ENCODE data around the gene SLC25A53.

SLC25A53 gene, protein sequence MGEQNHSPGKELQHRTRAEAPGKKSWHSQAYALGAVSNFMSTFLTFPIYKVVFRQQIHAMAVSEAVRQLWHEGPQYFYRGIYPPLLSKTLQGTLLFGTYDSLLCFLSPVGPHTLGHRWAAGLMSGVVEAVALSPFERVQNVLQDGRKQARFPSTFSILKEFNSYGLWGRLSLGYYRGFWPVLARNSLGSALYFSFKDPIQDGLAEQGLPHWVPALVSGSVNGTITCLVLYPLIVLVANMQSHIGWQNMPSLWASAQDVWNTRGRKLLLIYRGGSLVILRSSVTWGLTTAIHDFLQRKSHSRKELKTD

DNA sequence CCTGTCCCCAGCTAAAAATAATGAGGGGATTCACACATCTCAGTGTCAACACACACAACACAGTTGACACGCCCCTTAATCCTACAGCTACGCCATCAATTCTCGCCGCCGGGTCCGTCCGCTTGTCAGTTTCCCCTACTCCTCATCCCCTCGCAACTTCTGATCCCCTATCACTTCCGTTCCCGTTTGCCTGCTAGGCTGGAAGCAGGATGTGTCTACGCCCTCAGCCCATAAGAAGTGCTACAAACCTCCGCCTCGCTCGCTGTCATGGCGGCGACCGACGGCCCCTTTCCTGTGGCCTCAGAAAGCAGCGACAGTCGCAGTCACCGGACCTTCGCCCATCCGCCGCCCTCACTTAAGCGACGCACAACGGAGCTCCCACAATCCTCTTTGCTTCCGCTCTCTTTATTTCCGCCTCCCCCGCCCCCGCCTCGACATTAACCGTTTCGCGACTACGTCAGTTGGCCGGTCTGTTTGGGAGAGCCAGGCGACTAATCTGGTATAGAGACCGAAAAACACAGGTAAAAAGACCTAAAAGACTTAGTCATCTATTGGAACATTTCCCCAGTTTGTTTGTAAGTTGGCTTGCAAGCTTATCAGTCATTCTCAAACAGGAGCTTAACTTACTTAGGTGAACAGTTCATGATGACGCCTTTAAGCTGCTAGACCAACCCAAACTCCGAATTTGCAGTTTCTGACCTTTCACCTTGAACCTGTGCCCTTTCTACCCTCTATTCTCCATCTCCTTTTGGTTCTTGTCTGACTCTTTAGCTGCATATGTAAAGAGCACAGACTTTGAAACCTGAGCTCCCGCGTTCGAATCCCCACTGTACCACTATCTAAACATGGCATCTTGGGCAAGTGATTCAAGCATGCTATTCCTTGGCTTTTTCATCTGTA is at the start of gene SLC25A53:
SLC25A53 (minus strand) TSS at position 380 of the 900 bp plus-strand sequence. CDS start 51,752 bp downstream, outside the sequence.
- Histone ChIP-seq H3K4me1 (ENCODE audit: control insufficient read depth, insufficient read depth, low read length) (no peaks in the 10 kb centered on the region), H3K27ac (ENCODE audit: low read depth, low read length) (peak within 1 kb of the TSS; percentile 88), H3K27me3 (ENCODE audit: control insufficient read depth, insufficient read depth, low read length) (no peaks in the 10 kb centered on the region), H3K9ac (ENCODE audit: low read length) (peak within 1 kb of the TSS; percentile 60), H3K36me3 (ENCODE audit: control insufficient read depth, insufficient read depth, low read length) (no peaks in the 10 kb centered on the region), H3K4me3 (ENCODE audit: low read length) (peak within 1 kb of the TSS; percentile 72)

DNA sequence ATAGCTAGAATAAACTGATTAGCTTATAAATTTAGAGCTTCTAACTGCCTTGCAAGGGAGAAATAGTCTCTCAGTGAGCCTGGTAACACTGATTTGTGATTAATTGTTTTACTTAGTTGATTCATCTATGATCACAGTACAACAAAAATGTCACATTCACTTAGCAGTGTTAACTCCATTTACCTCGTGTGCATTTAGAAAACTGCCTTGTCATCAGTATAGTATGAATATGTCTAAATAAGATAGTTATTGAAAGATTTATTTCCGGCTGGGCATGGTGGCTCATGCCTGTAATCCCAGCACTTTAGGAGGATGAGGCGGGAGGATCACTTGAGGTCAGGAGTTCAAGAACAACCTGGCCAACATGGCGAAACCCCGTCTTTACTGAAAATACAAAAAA is 48.7 kb upstream of the SLC25A53 start:
- H3K27ac ChIP-seq (ENCODE audit: low read depth, low read length), result no peak overlapping the region
- no peak overlapping the region for H3K4me3 ChIP-seq (ENCODE audit: low read length)
- H3K9ac ChIP-seq (ENCODE audit: low read length), result no peak overlapping the region
- peaks cover 2% of the 10 kb centered on the region for H3K27me3 ChIP-seq (ENCODE audit: control insufficient read depth, insufficient read depth, low read length)
- no peaks in the 10 kb centered on the region for H3K4me1 ChIP-seq (ENCODE audit: control insufficient read depth, insufficient read depth, low read length)
- no peaks in the 10 kb centered on the region for H3K36me3 ChIP-seq (ENCODE audit: control insufficient read depth, insufficient read depth, low read length)

DNA sequence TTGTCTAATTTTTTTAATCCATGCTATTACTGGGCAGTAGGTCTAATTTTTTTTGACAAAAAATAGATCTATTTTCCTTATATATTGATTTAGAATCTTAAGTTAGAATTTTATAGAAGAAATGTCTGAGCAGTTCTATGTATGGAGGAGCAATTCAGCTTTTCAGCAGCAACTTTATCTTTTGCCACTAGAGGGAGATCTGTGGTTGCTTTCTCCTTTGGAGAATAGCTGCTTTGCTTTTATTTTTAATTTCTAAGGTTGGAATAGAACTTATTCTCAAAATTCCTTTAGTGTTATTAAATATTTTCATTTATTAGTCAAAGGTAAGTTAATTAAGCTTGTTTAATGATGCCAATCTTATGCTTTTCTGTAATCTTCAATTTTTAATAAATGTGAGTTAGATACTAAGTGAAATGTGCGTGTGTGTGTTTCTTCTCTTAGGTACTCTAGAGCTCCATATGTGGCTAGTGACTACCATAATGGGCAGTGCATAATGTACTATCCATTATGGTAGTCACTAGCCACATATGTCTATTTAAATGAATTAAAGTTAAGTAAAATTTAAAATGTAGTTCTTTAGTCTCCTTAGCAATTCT is 38.8 kb upstream of the SLC25A53 start:
- H3K27me3 ChIP-seq (ENCODE audit: control insufficient read depth, insufficient read depth, low read length), result no peaks in the 10 kb centered on the region
- H3K4me1 ChIP-seq (ENCODE audit: control insufficient read depth, insufficient read depth, low read length), result no peaks in the 10 kb centered on the region
- no peak overlapping the region for H3K4me3 ChIP-seq (ENCODE audit: low read length)
- no peak overlapping the region for H3K9ac ChIP-seq (ENCODE audit: low read length)
- no peak overlapping the region for H3K27ac ChIP-seq (ENCODE audit: low read depth, low read length)
- H3K36me3 ChIP-seq (ENCODE audit: control insufficient read depth, insufficient read depth, low read length), result no peaks in the 10 kb centered on the region

- H3K4me1 ChIP-seq (ENCODE audit: control insufficient read depth, insufficient read depth, low read length), result no peaks in the 10 kb centered on the region
- no peaks in the 10 kb centered on the region for H3K27me3 ChIP-seq (ENCODE audit: control insufficient read depth, insufficient read depth, low read length)
- no peak overlapping the region for H3K4me3 ChIP-seq (ENCODE audit: low read length)
- no peaks in the 10 kb centered on the region for H3K36me3 ChIP-seq (ENCODE audit: control insufficient read depth, insufficient read depth, low read length)
- H3K9ac ChIP-seq (ENCODE audit: low read length), result no peak overlapping the region
- no peak overlapping the region for H3K27ac ChIP-seq (ENCODE audit: low read depth, low read length)
Observed at GRCh38 chrX:104195013-104195412, 38.2 kb upstream of the SLC25A53 start.

GRCh38 chrX:104193485-104193884 is 36.7 kb upstream of the SLC25A53 start:
- Histone ChIP-seq H3K4me3 (ENCODE audit: low read length) (no peak overlapping the region), H3K36me3 (ENCODE audit: control insufficient read depth, insufficient read depth, low read length) (no peaks in the 10 kb centered on the region), H3K27me3 (ENCODE audit: control insufficient read depth, insufficient read depth, low read length) (no peaks in the 10 kb centered on the region), H3K4me1 (ENCODE audit: control insufficient read depth, insufficient read depth, low read length) (no peaks in the 10 kb centered on the region), H3K27ac (ENCODE audit: low read depth, low read length) (no peak overlapping the region), H3K9ac (ENCODE audit: low read length) (no peak overlapping the region)

DNA sequence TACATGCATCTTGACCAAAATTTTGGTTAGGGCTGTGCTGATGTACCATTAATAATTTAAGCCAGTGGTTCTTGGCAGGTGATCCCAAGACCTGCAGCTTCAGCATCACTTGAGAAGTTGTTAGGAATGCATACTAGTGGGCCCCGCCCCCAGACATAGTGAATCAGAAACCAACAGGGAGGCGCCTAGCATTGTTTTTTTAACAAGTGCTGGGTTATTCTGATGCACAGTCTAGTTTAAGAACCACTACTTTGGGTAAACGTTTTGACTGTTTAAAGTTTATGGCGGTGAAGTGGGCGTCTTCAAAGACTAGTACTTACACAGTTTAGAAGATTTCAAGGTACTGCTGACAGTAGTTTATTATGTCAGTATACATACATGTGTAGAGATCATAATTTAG is 33.0 kb upstream of the SLC25A53 start:
- H3K36me3 ChIP-seq (ENCODE audit: control insufficient read depth, insufficient read depth, low read length), result peaks cover 6% of the 10 kb centered on the region

GRCh38 chrX:104187931-104188330 is 31.1 kb upstream of the SLC25A53 start:
- Histone ChIP-seq H3K27ac (ENCODE audit: low read depth, low read length) (no peak overlapping the region), H3K4me1 (ENCODE audit: control insufficient read depth, insufficient read depth, low read length) (no peaks in the 10 kb centered on the region), H3K4me3 (ENCODE audit: low read length) (no peak overlapping the region), H3K27me3 (ENCODE audit: control insufficient read depth, insufficient read depth, low read length) (no peaks in the 10 kb centered on the region), H3K9ac (ENCODE audit: low read length) (no peak overlapping the region), H3K36me3 (ENCODE audit: control insufficient read depth, insufficient read depth, low read length) (peaks cover 6% of the 10 kb centered on the region)

More for the DNA sequence above, 33.0 kb upstream of the SLC25A53 start:
- H3K27ac ChIP-seq (ENCODE audit: low read depth, low read length), result no peak overlapping the region
- H3K4me3 ChIP-seq (ENCODE audit: low read length), result no peak overlapping the region
- H3K27me3 ChIP-seq (ENCODE audit: control insufficient read depth, insufficient read depth, low read length), result no peaks in the 10 kb centered on the region
- no peak overlapping the region for H3K9ac ChIP-seq (ENCODE audit: low read length)
- no peaks in the 10 kb centered on the region for H3K4me1 ChIP-seq (ENCODE audit: control insufficient read depth, insufficient read depth, low read length)

DNA sequence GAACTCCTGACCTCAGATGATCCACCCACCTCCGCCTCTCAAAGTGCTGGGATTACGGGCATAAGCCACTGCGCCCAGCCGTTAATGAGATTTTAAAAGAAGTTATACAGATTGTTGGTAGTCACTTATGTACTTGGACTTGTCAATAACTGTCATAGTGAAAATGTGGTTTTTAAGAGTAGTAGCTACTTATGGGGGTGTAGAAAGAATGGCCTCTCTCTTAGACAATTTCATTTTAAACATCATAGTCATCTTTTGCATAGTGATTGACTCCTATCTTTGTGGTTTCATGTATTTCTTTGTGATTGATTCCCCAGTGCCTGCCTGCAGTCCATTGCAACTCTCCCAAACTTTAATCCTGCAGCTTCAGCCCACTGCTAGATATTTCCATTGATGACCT is 26.9 kb upstream of the SLC25A53 start:
- Histone ChIP-seq H3K36me3 (ENCODE audit: control insufficient read depth, insufficient read depth, low read length) (peaks cover 6% of the 10 kb centered on the region), H3K27me3 (ENCODE audit: control insufficient read depth, insufficient read depth, low read length) (no peaks in the 10 kb centered on the region), H3K27ac (ENCODE audit: low read depth, low read length) (no peak overlapping the region), H3K9ac (ENCODE audit: low read length) (no peak overlapping the region), H3K4me3 (ENCODE audit: low read length) (no peak overlapping the region), H3K4me1 (ENCODE audit: control insufficient read depth, insufficient read depth, low read length) (no peaks in the 10 kb centered on the region)

DNA sequence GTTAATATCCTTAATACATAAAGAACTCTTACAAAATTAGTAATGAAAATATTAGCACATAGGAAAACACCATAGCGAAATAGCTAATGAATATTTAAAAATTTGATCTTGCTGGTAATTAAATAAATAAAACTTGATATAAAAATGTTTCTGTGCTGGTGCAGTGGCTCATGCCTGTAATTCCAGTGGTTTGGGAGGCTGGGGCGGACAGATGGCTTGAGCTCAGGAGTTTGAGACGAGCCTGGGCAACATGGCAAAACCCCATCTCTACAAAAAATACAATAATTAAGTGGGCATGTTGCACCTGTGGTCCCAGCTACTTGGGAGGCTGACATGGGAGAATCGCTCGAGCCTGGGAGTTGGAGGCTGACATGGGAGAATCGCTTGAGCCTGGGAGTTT is 17.0 kb upstream of the SLC25A53 start:
- Histone ChIP-seq H3K4me1 (ENCODE audit: control insufficient read depth, insufficient read depth, low read length) (no peaks in the 10 kb centered on the region), H3K27me3 (ENCODE audit: control insufficient read depth, insufficient read depth, low read length) (no peaks in the 10 kb centered on the region), H3K27ac (ENCODE audit: low read depth, low read length) (no peak overlapping the region), H3K9ac (ENCODE audit: low read length) (no peak overlapping the region), H3K4me3 (ENCODE audit: low read length) (no peak overlapping the region), H3K36me3 (ENCODE audit: control insufficient read depth, insufficient read depth, low read length) (no peaks in the 10 kb centered on the region)

GRCh38 chrX:104172788-104173187 is 16.0 kb upstream of the SLC25A53 start:
- no peaks in the 10 kb centered on the region for H3K4me1 ChIP-seq (ENCODE audit: control insufficient read depth, insufficient read depth, low read length)
- H3K27ac ChIP-seq (ENCODE audit: low read depth, low read length), result no peak overlapping the region
- H3K27me3 ChIP-seq (ENCODE audit: control insufficient read depth, insufficient read depth, low read length), result no peaks in the 10 kb centered on the region

GRCh38 chrX:104172121-104172520 is 15.3 kb upstream of the SLC25A53 start:
- Histone ChIP-seq H3K36me3 (ENCODE audit: control insufficient read depth, insufficient read depth, low read length) (no peaks in the 10 kb centered on the region), H3K9ac (ENCODE audit: low read length) (no peak overlapping the region)

More at GRCh38 chrX:104172788-104173187, 16.0 kb upstream of the SLC25A53 start:
- H3K4me3 ChIP-seq (ENCODE audit: low read length), result no peak overlapping the region
- H3K9ac ChIP-seq (ENCODE audit: low read length), result no peak overlapping the region
- no peaks in the 10 kb centered on the region for H3K36me3 ChIP-seq (ENCODE audit: control insufficient read depth, insufficient read depth, low read length)

DNA sequence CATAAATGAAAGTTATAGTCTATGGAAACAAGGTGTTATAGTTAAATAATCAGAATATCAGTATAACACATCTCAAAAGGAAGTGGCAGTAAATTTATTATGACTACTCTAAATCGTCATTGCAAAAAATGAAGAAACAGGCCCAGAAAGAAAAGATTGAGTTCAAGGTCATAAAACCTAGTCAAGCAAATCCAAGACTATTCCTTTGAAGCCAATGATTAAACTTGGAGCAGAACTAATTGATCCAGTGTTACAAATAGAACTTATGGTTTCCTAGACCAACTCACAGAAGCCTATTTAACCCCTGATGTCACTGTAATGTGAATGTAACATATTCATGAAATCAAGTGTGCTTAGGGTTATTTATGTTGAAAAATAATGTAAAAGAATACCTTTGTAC is 11.3 kb upstream of the SLC25A53 start:
- H3K9ac ChIP-seq (ENCODE audit: low read length), result no peak overlapping the region
- H3K36me3 ChIP-seq (ENCODE audit: control insufficient read depth, insufficient read depth, low read length), result no peaks in the 10 kb centered on the region
- H3K4me1 ChIP-seq (ENCODE audit: control insufficient read depth, insufficient read depth, low read length), result no peaks in the 10 kb centered on the region
- H3K27ac ChIP-seq (ENCODE audit: low read depth, low read length), result no peak overlapping the region
- H3K27me3 ChIP-seq (ENCODE audit: control insufficient read depth, insufficient read depth, low read length), result no peaks in the 10 kb centered on the region
- H3K4me3 ChIP-seq (ENCODE audit: low read length), result no peak overlapping the region

More at GRCh38 chrX:104172121-104172520, 15.3 kb upstream of the SLC25A53 start:
- Histone ChIP-seq H3K27ac (ENCODE audit: low read depth, low read length) (no peak overlapping the region), H3K4me1 (ENCODE audit: control insufficient read depth, insufficient read depth, low read length) (no peaks in the 10 kb centered on the region), H3K27me3 (ENCODE audit: control insufficient read depth, insufficient read depth, low read length) (no peaks in the 10 kb centered on the region), H3K4me3 (ENCODE audit: low read length) (no peak overlapping the region)

Data from rectal smooth muscle tissue (tissue), 1 donor.